Measurements from ENCODE around the gene ASGR1.

ASGR1 gene

DNA sequence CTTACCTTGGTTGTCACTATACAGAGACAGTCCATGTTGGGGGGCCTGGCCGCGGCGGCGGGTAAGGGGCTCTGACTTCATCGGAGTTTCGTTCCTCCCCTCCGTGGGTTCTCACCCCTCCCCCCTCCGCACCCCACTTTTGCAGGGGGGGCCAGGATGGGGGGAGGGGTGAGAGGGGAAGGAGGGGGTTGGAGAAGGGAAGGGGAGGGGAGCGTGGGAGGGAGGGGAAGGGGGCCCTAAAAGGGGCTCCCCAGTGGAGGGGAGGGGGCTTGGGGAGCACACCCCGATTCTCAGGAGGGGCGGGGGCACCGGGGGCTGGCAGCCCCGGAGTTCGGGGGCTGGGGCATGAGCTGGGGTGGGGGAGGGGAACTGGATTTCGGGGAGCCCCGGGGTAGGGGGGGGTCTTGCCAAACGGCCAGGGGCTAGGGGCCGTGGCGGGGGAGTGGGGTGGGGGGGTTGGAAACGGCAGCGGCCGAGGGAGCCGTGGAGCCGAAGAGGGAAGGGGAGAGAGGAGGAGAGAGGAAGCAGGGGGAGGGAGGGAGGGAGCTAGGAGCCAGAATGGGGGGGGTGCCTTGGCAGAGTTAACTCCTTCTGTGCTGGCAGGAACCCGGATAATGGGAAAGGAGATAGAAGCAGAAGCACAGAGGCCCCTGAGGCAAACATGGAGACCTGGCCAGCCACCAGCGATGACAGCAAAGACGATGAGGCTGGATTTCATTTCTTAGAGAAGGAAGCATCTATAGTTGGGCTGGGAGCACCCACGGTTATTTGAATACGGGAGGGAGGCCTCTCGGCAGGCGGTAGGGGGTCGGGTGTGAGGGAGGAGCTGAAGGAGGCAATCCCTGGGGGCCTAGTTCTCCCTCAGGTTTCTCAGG lies 38.2 kb upstream of the ASGR1 start:
- H3K27ac ChIP-seq = no peak overlapping the region

GRCh38 chr17:7216242-7217112 lies 37.3 kb upstream of the ASGR1 start:
- DNase-seq (ENCODE audit: low read depth, low spot score) = no peak
- H3K27ac ChIP-seq = no peak overlapping the region

More for the DNA sequence above, 38.2 kb upstream of the ASGR1 start:
- no peak for DNase-seq (ENCODE audit: low read depth, low spot score)

DNA sequence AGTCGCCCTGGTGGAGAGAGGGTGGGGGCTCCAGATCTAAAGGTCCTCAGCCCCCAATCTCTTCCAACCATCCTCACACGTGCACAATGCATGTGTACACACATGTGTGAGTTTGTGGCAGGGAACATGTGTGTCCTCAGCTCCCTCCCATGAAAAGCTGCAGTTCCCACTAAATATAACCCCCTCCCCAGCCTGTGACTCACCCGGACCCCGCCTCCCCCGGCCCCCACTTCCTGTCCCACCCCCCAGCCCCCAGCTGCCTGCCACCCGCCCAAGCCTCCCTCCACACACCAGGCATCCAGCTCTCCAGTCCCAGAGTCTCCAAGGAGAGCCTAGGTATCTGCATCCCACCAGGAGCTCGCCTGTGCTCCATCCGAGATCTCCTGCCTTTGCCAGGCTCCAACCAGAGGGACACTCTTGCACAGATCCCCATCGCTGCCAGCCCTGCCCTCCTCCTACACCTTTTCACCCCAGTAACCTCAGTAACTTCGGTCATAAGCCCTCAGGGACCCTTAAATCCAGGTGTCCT lies 36.5 kb upstream of the ASGR1 start:
- H3K27ac ChIP-seq = no peak overlapping the region
- DNase-seq (ENCODE audit: low read depth, low spot score) = no peak

GRCh38 chr17:7215136-7215638 lies 36.0 kb upstream of the ASGR1 start:
- no peak for DNase-seq (ENCODE audit: low read depth, low spot score)
- H3K27ac ChIP-seq = no peak overlapping the region

GRCh38 chr17:7214300-7215135 lies 35.3 kb upstream of the ASGR1 start:
- no peak overlapping the region for H3K27ac ChIP-seq
- peak; percentile 64 for DNase-seq (ENCODE audit: low read depth, low spot score)

DNA sequence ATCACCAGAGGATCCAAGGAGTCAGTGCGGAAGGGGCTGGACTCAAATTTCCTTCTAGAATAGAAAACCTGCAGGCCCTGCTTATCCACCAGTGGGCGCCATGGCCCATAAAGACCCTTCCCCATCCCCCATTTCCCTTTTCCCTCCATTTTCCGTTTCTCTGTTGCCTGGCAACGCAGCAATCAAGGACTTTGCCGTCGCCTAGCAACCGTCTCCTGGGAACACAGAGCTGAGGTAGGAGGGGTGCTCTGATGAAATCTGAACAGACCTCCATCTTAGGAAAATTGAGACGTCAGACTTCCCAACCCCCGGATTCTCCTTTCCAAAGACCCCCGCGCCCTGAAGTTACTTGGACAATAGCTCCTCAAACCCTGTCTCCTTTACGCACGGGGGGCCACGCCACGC lies 34.7 kb upstream of the ASGR1 start:
- DNase-seq (ENCODE audit: low read depth, low spot score) = no peak
- no peak overlapping the region for H3K27ac ChIP-seq

DNA sequence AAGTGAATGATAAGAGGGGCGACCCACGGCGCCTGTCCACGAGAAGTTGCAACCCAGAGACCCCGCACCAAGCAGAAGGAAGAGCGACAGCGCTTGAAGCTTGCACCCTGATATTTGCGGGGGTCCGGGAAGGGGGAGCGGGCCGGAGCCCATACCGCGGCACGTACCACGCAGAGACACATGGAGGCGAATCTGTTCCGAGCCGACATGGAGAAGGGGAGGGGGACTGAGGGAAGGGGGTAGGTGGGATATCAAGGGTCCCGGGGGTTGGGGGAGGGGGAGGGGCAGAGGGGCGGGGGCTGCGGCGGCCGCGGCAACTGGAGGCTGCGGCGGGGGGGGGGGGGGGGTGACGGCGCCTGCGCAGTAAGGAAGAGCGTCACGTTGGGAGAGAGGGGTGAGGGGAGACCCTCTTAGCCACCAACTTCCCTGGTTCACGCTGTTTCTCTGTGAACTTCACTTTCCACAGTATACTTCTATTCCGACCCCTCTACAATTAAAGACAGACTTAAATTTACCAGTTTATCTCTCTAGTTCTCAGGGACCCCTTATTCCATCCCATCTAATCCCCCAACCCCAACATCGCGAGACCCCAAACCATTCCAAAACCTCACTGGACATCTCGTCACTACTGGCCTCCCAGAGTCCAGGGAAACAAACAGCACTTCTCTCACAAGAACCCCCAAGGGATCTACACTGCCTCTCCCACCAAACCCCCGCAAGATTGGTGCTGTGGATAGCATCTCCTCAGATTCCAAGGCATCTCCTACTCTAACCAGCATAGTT lies 32.5 kb upstream of the ASGR1 start:
- no peak overlapping the region for H3K27ac ChIP-seq
- no peak for DNase-seq (ENCODE audit: low read depth, low spot score)

GRCh38 chr17:7208754-7209460 lies 29.7 kb upstream of the ASGR1 start:
- no peak overlapping the region for H3K27ac ChIP-seq
- DNase-seq (ENCODE audit: low read depth, low spot score) = no peak

DNA sequence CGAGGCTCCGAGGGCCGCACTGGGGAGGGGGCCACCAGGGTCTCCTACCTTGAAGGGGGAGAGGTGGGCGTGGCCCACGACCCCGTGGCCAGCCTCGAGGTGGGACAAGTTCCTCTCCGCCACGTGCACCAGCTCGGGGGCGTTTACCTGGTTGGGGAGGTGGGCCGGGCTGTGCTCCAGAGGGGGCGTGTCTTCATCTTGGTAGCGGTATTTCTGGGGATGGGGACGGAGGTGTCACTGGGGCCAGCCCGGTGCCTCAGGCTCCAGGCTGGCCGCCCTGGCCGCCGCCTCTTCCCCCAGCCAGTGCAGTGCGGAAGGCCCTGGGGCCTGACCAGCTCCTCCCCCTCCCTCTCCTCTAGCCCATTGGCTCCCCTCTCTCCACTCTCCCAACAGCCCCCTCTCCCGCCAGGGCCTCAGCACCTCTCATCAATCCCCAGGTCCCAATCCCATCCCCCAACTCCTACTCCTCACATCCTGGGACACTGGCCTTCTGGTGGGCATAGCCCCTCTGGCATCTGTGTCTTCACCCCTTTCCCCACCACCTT lies 28.9 kb upstream of the ASGR1 start:
- no peak for DNase-seq (ENCODE audit: low read depth, low spot score)
- H3K27ac ChIP-seq = no peak overlapping the region

DNA sequence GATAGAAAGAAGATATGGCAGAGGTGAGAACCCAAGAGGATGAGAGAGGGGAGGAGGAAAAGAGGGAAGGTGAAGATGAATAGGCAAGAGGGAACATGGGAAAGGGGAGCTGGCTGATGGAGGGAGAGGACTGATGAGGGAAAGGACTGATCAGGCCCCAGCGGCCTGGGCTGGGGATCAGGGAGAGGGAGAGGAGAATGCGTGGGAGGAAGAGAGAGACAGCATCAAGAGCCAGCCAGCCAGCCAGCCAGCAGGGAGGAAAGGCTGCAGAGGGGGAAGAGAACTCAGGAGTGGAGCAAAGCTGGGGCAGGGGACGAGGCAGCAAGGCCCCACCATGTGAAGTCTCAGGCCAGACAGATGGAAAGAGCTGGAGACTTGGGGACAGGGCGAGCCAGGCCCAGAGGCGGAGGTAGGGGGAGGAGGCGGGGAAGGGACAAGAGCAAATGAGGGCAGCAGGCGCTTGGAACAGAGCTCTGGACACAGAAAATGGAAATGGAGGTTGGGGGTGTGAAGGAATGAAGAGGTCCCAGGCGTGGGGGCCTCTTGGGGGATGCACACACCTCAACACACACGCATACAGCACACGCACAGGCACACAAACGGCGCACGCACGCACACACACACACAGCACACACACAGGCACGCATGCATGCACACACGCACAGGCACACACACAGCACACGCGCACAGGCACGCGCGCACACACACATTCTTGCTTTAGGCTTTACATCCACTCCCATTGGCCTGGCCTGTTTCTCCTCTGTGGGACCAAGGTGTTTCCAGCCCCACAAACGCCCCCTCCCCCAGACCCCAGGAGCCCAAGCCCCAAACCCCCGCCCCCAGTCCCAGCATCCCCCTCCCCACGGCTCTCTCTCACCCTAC lies 28.2 kb upstream of the ASGR1 start:
- H3K27ac ChIP-seq = no peak overlapping the region
- DNase-seq (ENCODE audit: low read depth, low spot score) = no peak

GRCh38 chr17:7205561-7205960 lies 26.4 kb upstream of the ASGR1 start:
- DNase-seq (ENCODE audit: low read depth, low spot score) = no peak
- no peak overlapping the region for H3K27ac ChIP-seq

- no peak overlapping the region for H3K27ac ChIP-seq
- DNase-seq (ENCODE audit: low read depth, low spot score) = no peak
Observed at GRCh38 chr17:7204828-7205461, 25.8 kb upstream of the ASGR1 start.

GRCh38 chr17:7204336-7204735 lies 25.2 kb upstream of the ASGR1 start:
- DNase-seq (ENCODE audit: low read depth, low spot score) = no peak
- no peak overlapping the region for H3K27ac ChIP-seq

GRCh38 chr17:7203391-7203790 lies 24.2 kb upstream of the ASGR1 start:
- no peak overlapping the region for H3K27ac ChIP-seq

DNA sequence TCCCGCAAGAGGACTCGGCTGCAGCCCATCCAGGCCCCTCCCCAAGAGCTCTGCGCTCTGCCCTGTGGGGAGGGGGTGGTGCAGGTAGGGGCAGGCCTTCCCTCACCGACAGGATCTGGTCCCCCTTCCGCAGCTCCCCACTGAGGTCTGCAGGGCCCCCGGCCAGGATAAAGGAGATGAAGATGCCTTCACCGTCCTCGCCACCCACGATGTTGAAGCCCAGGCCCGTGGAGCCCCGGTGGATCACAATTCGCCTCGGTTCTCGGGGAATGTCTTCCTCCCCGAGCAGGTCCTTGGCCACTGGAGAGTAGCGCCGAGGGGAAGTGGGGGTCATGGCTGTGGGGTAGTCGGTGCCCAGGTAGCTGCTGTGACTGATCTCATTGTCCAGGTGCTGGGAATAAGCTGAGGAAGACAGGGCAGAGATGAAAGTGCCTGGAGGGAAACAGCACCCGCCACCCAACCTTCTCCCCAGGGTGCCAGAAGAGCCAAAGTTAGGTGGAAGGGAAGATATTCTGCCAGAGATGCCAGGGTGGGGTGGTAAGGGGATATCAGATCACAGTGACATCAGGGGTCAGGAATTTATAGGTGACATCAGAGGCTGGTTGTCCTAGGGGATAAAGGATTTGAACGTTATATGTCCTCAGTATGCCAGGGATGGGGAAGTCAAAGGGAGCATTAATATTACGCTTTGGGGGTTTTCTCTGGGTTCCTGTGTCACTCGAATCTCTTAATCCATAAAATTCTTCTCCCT lies 17.7 kb upstream of the ASGR1 start:
- no peak overlapping the region for H3K27ac ChIP-seq
- DNase-seq (ENCODE audit: low read depth, low spot score) = no peak

More at GRCh38 chr17:7203391-7203790, 24.2 kb upstream of the ASGR1 start:
- DNase-seq (ENCODE audit: low read depth, low spot score) = no peak

GRCh38 chr17:7195971-7196370 lies 16.8 kb upstream of the ASGR1 start:
- H3K27ac ChIP-seq = no peak overlapping the region
- DNase-seq (ENCODE audit: low read depth, low spot score) = no peak

Measured in epithelial cell of prostate (primary cell).